Measurements from ENCODE around the gene GRIN3B.

DNA sequence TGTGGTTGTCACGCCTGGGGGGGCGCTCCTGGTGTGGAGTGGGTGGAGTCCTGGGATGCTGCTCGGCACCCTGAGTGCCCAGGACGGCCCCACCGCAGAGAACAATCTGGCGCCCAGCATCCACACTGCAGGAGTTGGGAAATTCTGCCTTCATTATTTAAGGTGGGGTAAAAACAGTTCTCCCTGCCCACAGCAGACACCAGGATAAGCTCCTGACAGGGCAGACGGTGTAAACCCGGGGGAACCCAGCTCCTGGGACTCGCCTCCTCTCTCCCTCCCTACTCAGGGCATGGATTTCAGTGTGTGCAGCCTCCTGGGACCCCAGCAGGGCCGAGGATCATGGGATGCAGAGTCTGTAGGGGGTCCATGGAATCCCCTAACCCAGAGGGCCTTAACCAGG is 23.7 kb upstream of the GRIN3B start:
- TF ChIP-seq EP300 (IDR thresholded peaks at IDR 0.05) (no peak), CTCF (IDR thresholded peaks at IDR 0.05) (no peak)
